Adrenal gland (tissue), 5 donors: ENCODE results near the gene HTATIP2.

Source experiments
- CTCF ChIP-seq, 6 experiments: fragments of 450-650 bp in 4 of 6; fragments of 200-600 bp in 2 of 6; sonication (generic) in 1 of 6; IDR thresholded peaks; 1 replicate in 5 of 6; 2 replicates in 1 of 6; pipeline versions ENCODE4 v1.5.1 to v1.8.0; 2016 to 2021; ENCODE audit warnings: antibody characterized with exemption in 6 of 6, mild to moderate bottlenecking in 2 of 6, moderate library complexity in 1 of 6
- POLR2A ChIP-seq, 2 donors: fragments of 450-650 bp; IDR thresholded peaks; one replicate each; pipeline ENCODE4 v1.6.1; 2017; ENCODE audit warnings: antibody characterized with exemption in 2 of 2, mild to moderate bottlenecking in 2 of 2, moderate library complexity in 1 of 2
- donor health status: DM: no; HTN: no; CAD: no.

GRCh38 chr11:20362481-20362880, 1.0 kb upstream of the HTATIP2 start:
- TF ChIP-seq CTCF (IDR thresholded peaks at IDR 0.05) (no peak), POLR2A (IDR thresholded peaks at IDR 0.05) (no peak)
